CD14-positive monocyte (primary cell): ENCODE results near the gene TBCD. TPM values are rescaled to one million over a fixed set of nuclear protein-coding genes. Genes with fewer than 3 reads are reported as not detected.

Experiments used
- DNase-seq, 3 donors: peaks; one replicate each; pipeline ENCODE4 v3.0.0-alpha.2; 2011 to 2022
- H2AFZ ChIP-seq: 2 replicates; pipeline ENCODE4 v1.6.0; 2012; ENCODE audit warnings: mild to moderate bottlenecking, low read depth, low read length, inconsistent platforms; ENCODE audit not compliant: insufficient read depth, poor library complexity, severe bottlenecking
- H3K27ac ChIP-seq, 2 donors: 1 replicate in 1 of 2; 2 replicates in 1 of 2; pipeline ENCODE4 v1.5.1; 2012 to 2013; ENCODE audit warnings: low read length in 2 of 2, control low read depth in 1 of 2, inconsistent platforms in 1 of 2, low read depth in 1 of 2, mild to moderate bottlenecking in 1 of 2
- H3K27me3 ChIP-seq, 2 donors: one replicate each; pipeline versions ENCODE4 v1.6.0 to v1.6.1; 2011 to 2013; ENCODE audit warnings: low read length in 2 of 2; ENCODE audit not compliant: control insufficient read depth in 2 of 2, insufficient read depth in 2 of 2
- H3K36me3 ChIP-seq, 2 donors: replicated peaks in 1 of 2; 1 replicate in 1 of 2; 2 replicates in 1 of 2; pipeline versions ENCODE4 v1.5.1 to v1.6.1; 2012 to 2013; ENCODE audit warnings: low read length in 2 of 2, control low read depth in 1 of 2, inconsistent platforms in 1 of 2, mild to moderate bottlenecking in 1 of 2; ENCODE audit not compliant: insufficient read depth in 2 of 2, control insufficient read depth in 1 of 2
- H3K4me1 ChIP-seq, 2 donors: 1 replicate in 1 of 2; 2 replicates in 1 of 2; pipeline versions ENCODE4 v1.5.1 to v1.6.1; 2012 to 2013; ENCODE audit warnings: low read length in 2 of 2, control low read depth in 1 of 2, inconsistent platforms in 1 of 2, mild to moderate bottlenecking in 1 of 2, moderate library complexity in 1 of 2; ENCODE audit not compliant: insufficient read depth in 2 of 2, control insufficient read depth in 1 of 2
- H3K4me2 ChIP-seq: replicated peaks from 2 replicates; pipeline ENCODE3; 2012; ENCODE audit warnings: low read length, moderate library complexity, mild to moderate bottlenecking; ENCODE audit not compliant: poor library complexity, severe bottlenecking; ENCODE audit errors: extremely low read depth
- H3K4me3 ChIP-seq, 3 experiments: fragments of 200-600 bp in 1 of 3; sonication (generic) in 1 of 3; replicated peaks in 1 of 3; 1 replicate in 2 of 3; 2 replicates in 1 of 3; pipeline ENCODE4 v1.5.1; 2011 to 2013; ENCODE audit warnings: low read length in 3 of 3, mild to moderate bottlenecking in 3 of 3, control low read depth in 2 of 3, low read depth in 2 of 3, inconsistent platforms in 1 of 3, moderate library complexity in 1 of 3
- H3K79me2 ChIP-seq: 2 replicates; pipeline ENCODE4 v1.6.0; 2012; ENCODE audit warnings: mild to moderate bottlenecking, control low read depth, inconsistent platforms, low read length, moderate library complexity; ENCODE audit not compliant: insufficient read depth
- H3K9ac ChIP-seq: 2 replicates; pipeline ENCODE4 v1.6.0; 2017; ENCODE audit warnings: low read length, mild to moderate bottlenecking; ENCODE audit not compliant: insufficient read depth, poor library complexity, severe bottlenecking
- H3K9me3 ChIP-seq, 2 donors: replicated peaks in 1 of 2; 1 replicate in 1 of 2; 2 replicates in 1 of 2; pipeline versions ENCODE4 v1.5.1 to v1.6.1; 2012 to 2013; ENCODE audit warnings: low read length in 2 of 2, control low read depth in 1 of 2; ENCODE audit not compliant: control insufficient read depth in 1 of 2, insufficient read depth in 1 of 2
- H4K20me1 ChIP-seq: 2 replicates; pipeline ENCODE4 v1.6.0; 2012; ENCODE audit warnings: mild to moderate bottlenecking, low read length, control low read depth, moderate library complexity; ENCODE audit not compliant: insufficient read depth
- H3K27ac Mint-ChIP-seq, 7 donors: one replicate each; pipeline ENCODE4 v1.8.0; 2020; ENCODE audit warnings: mild to moderate bottlenecking in 7 of 7, mixed read lengths in 7 of 7, moderate library complexity in 6 of 7, inconsistent platforms in 2 of 7
- H3K27me3 Mint-ChIP-seq, 3 donors: one replicate each; pipeline ENCODE4 v1.8.0; 2021 to 2022; ENCODE audit warnings: low read depth in 3 of 3, mild to moderate bottlenecking in 3 of 3, mixed read lengths in 3 of 3, moderate library complexity in 3 of 3, inconsistent platforms in 1 of 3
- H3K36me3 Mint-ChIP-seq, 2 donors: one replicate each; pipeline ENCODE4 v1.8.0; 2020; ENCODE audit warnings: mixed read lengths in 2 of 2, inconsistent platforms in 1 of 2, mild to moderate bottlenecking in 1 of 2
- H3K4me1 Mint-ChIP-seq: one replicate; pipeline ENCODE4 v1.8.0; 2020; ENCODE audit warnings: mild to moderate bottlenecking, mixed read lengths
- H3K4me3 Mint-ChIP-seq, 2 donors: one replicate each; pipeline ENCODE4 v1.8.0; 2020; ENCODE audit warnings: mild to moderate bottlenecking in 2 of 2, mixed read lengths in 2 of 2, moderate library complexity in 1 of 2
- H3K9me3 Mint-ChIP-seq, 7 donors: one replicate each; pipeline ENCODE4 v1.8.0; 2020 to 2022; ENCODE audit warnings: mixed read lengths in 7 of 7, mild to moderate bottlenecking in 6 of 7, moderate library complexity in 6 of 7, inconsistent platforms in 2 of 7
- CTCF ChIP-seq: fragments of 200-600 bp; IDR thresholded peaks from one replicate; pipeline ENCODE4 v1.8.0; 2022; ENCODE audit warnings: antibody characterized with exemption, mild to moderate bottlenecking
- whole genome bisulfite sequencing: methylation state at CpG from one replicate; pipeline ENCODE4 v1.1.5; 2013; ENCODE audit warnings: missing lambda C conversion rate; ENCODE audit not compliant: insufficient coverage; 5-methylcytosine and 5-hydroxymethylcytosine counted together
- intact Hi-C, 2 donors: fragments of 100-400 bp; cut with micrococcal nuclease; formaldehyde crosslinking; loops; one replicate each; pipeline versions ENCODE4 v1.15.0 to v1.15.1; 2023
- polyA plus RNA-seq, 3 donors: library from polyadenylated mRNA; depleted of rRNA in 1 of 3; unstranded in 2 of 3; stranded (reverse) in 1 of 3; fragments of 300-500 nt in 2 of 3; fragments of >200 nt in 1 of 3; fragmentation: Illumina TruSeq in 2 of 3; gene quantifications; 1 replicate in 2 of 3; 2 replicates in 1 of 3; pipeline ENCODE4 v1.2.3, GENCODE V29; 2012 to 2021

Gene TBCD
- polyA plus RNA-seq, 3 donors: 54.7 to 74.0 (median 66.6) TPM

GRCh38 chr17:82754297-82755208 lies 2.7 kb downstream of the TBCD start:
- H3K4me1 ChIP-seq: peaks cover 10 to 15% of the 10 kb centered on the region in 2 donors
- peaks cover 15 to 29% of the 10 kb centered on the region in 2 donors for H3K36me3 Mint-ChIP-seq
- peaks cover 8% of the 10 kb centered on the region for H4K20me1 ChIP-seq
- H3K4me3 Mint-ChIP-seq: no peak overlapping the region
- TF ChIP-seq CTCF: no peak
- peaks cover 0 to 1% of the 10 kb centered on the region in 2 donors for H3K36me3 ChIP-seq
- H3K27me3 ChIP-seq: peaks cover 0 to 8% of the 10 kb centered on the region in 2 donors
- H2AFZ ChIP-seq: no peak overlapping the region
- H3K9ac ChIP-seq: no peak overlapping the region
- peaks cover 25% of the 10 kb centered on the region for H3K4me1 Mint-ChIP-seq
- H3K27ac Mint-ChIP-seq: no peak overlapping the region
- no peak for DNase-seq
- H3K9me3 ChIP-seq: peaks cover 0 to 2% of the 10 kb centered on the region in 2 donors
- H3K4me2 ChIP-seq: no peak overlapping the region
- H3K27me3 Mint-ChIP-seq: peaks cover 1 to 16% (median 6%) of the 10 kb centered on the region in 3 donors
- 91% methylated on average over 16 of the region's 19 CpGs for WGBS
- peaks cover 0 to 9% (median 3%) of the 10 kb centered on the region in 7 donors for H3K9me3 Mint-ChIP-seq
- H3K79me2 ChIP-seq: peaks cover 17% of the 10 kb centered on the region
- intact Hi-C loops: loop anchor here (5.0 kb wide), 3 partner anchors 37 to 107 kb away; partner anchors contain the start of genes FN3KRP (in 1 of the 2), RAB40B (in 1 of the 2) and WDR45B (in 1 of the 2)
- H3K27ac ChIP-seq: no peak overlapping the region
- no peak overlapping the region for H3K4me3 ChIP-seq

DNA sequence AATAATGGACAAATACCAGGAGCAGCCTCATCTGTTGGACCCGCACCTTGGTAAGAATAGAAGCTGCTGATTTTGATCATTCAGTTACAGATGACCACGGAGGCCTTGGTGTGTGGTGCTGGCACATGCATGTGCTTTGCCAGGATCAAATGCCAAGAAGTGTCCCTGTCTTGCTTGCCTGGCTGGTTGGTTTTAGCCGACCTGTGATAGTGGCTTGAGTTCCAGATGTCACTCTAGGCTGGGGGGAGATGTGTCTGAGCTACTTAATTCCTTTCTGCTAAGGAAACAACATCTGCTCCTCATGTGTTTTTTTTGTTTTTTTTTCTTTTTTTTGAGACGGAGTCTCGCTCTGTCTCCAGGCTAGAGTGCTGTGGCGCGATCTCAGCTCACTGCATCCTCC lies 4.3 kb downstream of the TBCD start:
- H3K27me3 ChIP-seq: no peaks in the 10 kb centered on the region
- no peak overlapping the region for H3K27ac Mint-ChIP-seq
- H3K36me3 Mint-ChIP-seq: peaks cover 21 to 37% of the 10 kb centered on the region in 2 donors
- WGBS: 100% methylated on average over 3 of the region's 7 CpGs
- H3K9me3 Mint-ChIP-seq: peaks cover 0 to 1% (median 0%) of the 10 kb centered on the region in 7 donors
- H3K36me3 ChIP-seq: peaks cover 0 to 2% of the 10 kb centered on the region in 2 donors
- H3K9ac ChIP-seq: no peak overlapping the region
- no peak for TF ChIP-seq CTCF
- H3K4me2 ChIP-seq: no peak overlapping the region
- H3K79me2 ChIP-seq: peaks cover 17% of the 10 kb centered on the region
- H4K20me1 ChIP-seq: peaks cover 8% of the 10 kb centered on the region
- H2AFZ ChIP-seq: no peak overlapping the region
- no peaks in the 10 kb centered on the region for H3K9me3 ChIP-seq
- peaks cover 10 to 15% of the 10 kb centered on the region in 2 donors for H3K4me1 ChIP-seq
- peaks cover 0 to 2% (median 1%) of the 10 kb centered on the region in 3 donors for H3K27me3 Mint-ChIP-seq
- intact Hi-C loops: no loop called here
- no peak overlapping the region for H3K4me3 Mint-ChIP-seq
- H3K4me1 Mint-ChIP-seq: peaks cover 25% of the 10 kb centered on the region
- no peak for DNase-seq
- H3K27ac ChIP-seq: no peak overlapping the region
- H3K4me3 ChIP-seq: no peak overlapping the region
